Esophagus muscularis mucosa (tissue), 4 donors: Measurements from ENCODE around the gene POU3F3. TPM values are rescaled to one million over a fixed set of nuclear protein-coding genes. Genes with fewer than 3 reads are reported as not detected.

ENCODE experiments used
- DNase-seq: peaks from one replicate; pipeline ENCODE4 v3.0.0-alpha.2; 2017; ENCODE audit errors: extremely low spot score
- H3K27ac ChIP-seq, 4 donors: fragments of 200-600 bp; sonication (generic); replicated peaks in 1 of 4; 1 replicate in 3 of 4; 2 replicates in 1 of 4; pipeline ENCODE4 v1.5.1; 2016 to 2019; ENCODE audit warnings: mild to moderate bottlenecking in 1 of 4
- H3K27me3 ChIP-seq, 4 donors: fragments of 200-600 bp; sonication (generic); one replicate each; pipeline versions ENCODE4 v1.5.1 to v1.6.0; 2016 to 2019
- H3K36me3 ChIP-seq, 4 donors: fragments of 200-600 bp; sonication (generic); one replicate each; pipeline ENCODE4 v1.5.1; 2016 to 2019
- H3K4me1 ChIP-seq, 4 donors: fragments of 200-600 bp; sonication (generic); one replicate each; pipeline ENCODE4 v1.5.1; 2016 to 2019
- H3K4me3 ChIP-seq, 4 donors: fragments of 200-600 bp; sonication (generic); 1 replicate in 2 of 4; 2 replicates in 2 of 4; pipeline ENCODE4 v1.5.1; 2016 to 2019; ENCODE audit warnings: mild to moderate bottlenecking in 4 of 4, moderate library complexity in 1 of 4
- H3K9me3 ChIP-seq, 4 donors: fragments of 200-600 bp; sonication (generic); 1 replicate in 3 of 4; 2 replicates in 1 of 4; pipeline ENCODE4 v1.5.1; 2016 to 2019
- CTCF ChIP-seq, 3 experiments: fragments of 200-600 bp in 2 of 3; fragments of 450-650 bp in 1 of 3; sonication (generic) in 2 of 3; IDR thresholded peaks; one replicate each; pipeline ENCODE4 v1.5.1; 2017 to 2019; ENCODE audit warnings: antibody characterized with exemption in 3 of 3, mild to moderate bottlenecking in 2 of 3, moderate library complexity in 1 of 3
- EP300 ChIP-seq: sonication (generic); formaldehyde crosslinking; IDR thresholded peaks from one replicate; pipeline ENCODE4 v1.6.1; 2017; ENCODE audit warnings: antibody characterized with exemption
- POLR2A ChIP-seq: fragments of 450-650 bp; IDR thresholded peaks from one replicate; pipeline ENCODE4 v1.6.1; 2017; ENCODE audit warnings: antibody characterized with exemption, moderate library complexity, mild to moderate bottlenecking, low read depth
- POLR2AphosphoS5 ChIP-seq, 2 donors: sonication (generic); formaldehyde crosslinking; IDR thresholded peaks; one replicate each; pipeline ENCODE4 v1.6.1; 2017; ENCODE audit warnings: antibody characterized with exemption in 2 of 2
- WGBS: methylation state at CpG from one replicate; pipeline ENCODE4 v1.1.5; 2018; 5-methylcytosine and 5-hydroxymethylcytosine counted together
- intact Hi-C: fragments of 100-400 bp; cut with DNase I; formaldehyde crosslinking; loops from one replicate; pipeline ENCODE4 v1.15.1; 2023
- total RNA-seq, 4 donors: library from RNA; depleted of rRNA; stranded (reverse); fragments of >200 nt; gene quantifications; one replicate each; pipeline versions ENCODE4 v1.1.0 to v1.2.1, GENCODE V29; 2016

The POU3F3 gene
- total RNA-seq, 4 donors from 2014 or later: 0.11 TPM; not detected in 3

- H3K36me3 ChIP-seq: no peaks in the 10 kb centered on the region
Observed at GRCh38 chr2:104840893-104841585, 12.9 kb upstream of the POU3F3 start.

GRCh38 chr2:104841744-104842143 is 12.2 kb upstream of the POU3F3 start:
- TF ChIP-seq CTCF (IDR thresholded peaks at IDR 0.05): no peak
- TF ChIP-seq POLR2AphosphoS5 (IDR thresholded peaks at IDR 0.05): no peak
- TF ChIP-seq EP300: no peak
- TF ChIP-seq POLR2A: no peak
- peaks cover 9 to 42% (median 33%) of the 10 kb centered on the region in 4 donors for H3K4me1 ChIP-seq
- intact Hi-C loops: no loop called here
- WGBS: 74% methylated on average over 2 of the region's 2 CpGs
- no peaks in the 10 kb centered on the region for H3K9me3 ChIP-seq
- no peak overlapping the region for H3K27ac ChIP-seq
- DNase-seq: no peak
- H3K36me3 ChIP-seq: no peaks in the 10 kb centered on the region
- H3K4me3 ChIP-seq: no peak overlapping the region
- peaks cover 0 to 64% (median 46%) of the 10 kb centered on the region in 4 donors for H3K27me3 ChIP-seq

More at GRCh38 chr2:104840893-104841585, 12.9 kb upstream of the POU3F3 start:
- Histone ChIP-seq H3K4me1 (peaks cover 9 to 37% (median 33%) of the 10 kb centered on the region in 4 donors), H3K27ac (no peak overlapping the region), H3K4me3 (no peak overlapping the region), H3K9me3 (no peaks in the 10 kb centered on the region), H3K27me3 (peaks cover 0 to 57% (median 41%) of the 10 kb centered on the region in 4 donors)
- 87% methylated on average over 2 of the region's 2 CpGs for WGBS
- no peak for DNase-seq
- no peak for TF ChIP-seq CTCF (IDR thresholded peaks at IDR 0.05)
- TF ChIP-seq POLR2A: no peak
- no peak for TF ChIP-seq POLR2AphosphoS5 (IDR thresholded peaks at IDR 0.05)
- intact Hi-C loops: no loop called here

GRCh38 chr2:104844807-104845551 is 8.9 kb upstream of the POU3F3 start:
- peak; percentile 75 for DNase-seq
- H3K4me1 ChIP-seq: peaks cover 9 to 42% (median 33%) of the 10 kb centered on the region in 4 donors
- WGBS: 4% methylated on average over 11 of the region's 56 CpGs
- intact Hi-C loops: no loop called here
- no peak for TF ChIP-seq EP300
- H3K9me3 ChIP-seq: no peaks in the 10 kb centered on the region
- H3K4me3 ChIP-seq: peak overlapping the region; percentile 21 to 36 (median 25)
- H3K27ac ChIP-seq: no peak overlapping the region
- H3K36me3 ChIP-seq: no peaks in the 10 kb centered on the region
- peaks cover 0 to 90% (median 64%) of the 10 kb centered on the region in 4 donors for H3K27me3 ChIP-seq

- no peak for DNase-seq
- no peak for TF ChIP-seq EP300
- no peak for TF ChIP-seq CTCF (IDR thresholded peaks at IDR 0.05)
- TF ChIP-seq POLR2AphosphoS5 (IDR thresholded peaks at IDR 0.05): no peak
- TF ChIP-seq POLR2A: no peak
- no peaks in the 10 kb centered on the region for H3K36me3 ChIP-seq
- peaks cover 0 to 95% (median 70%) of the 10 kb centered on the region in 4 donors for H3K27me3 ChIP-seq
- peaks cover 9 to 42% (median 33%) of the 10 kb centered on the region in 4 donors for H3K4me1 ChIP-seq
- H3K4me3 ChIP-seq: no peak overlapping the region
- no peak overlapping the region for H3K27ac ChIP-seq
- WGBS: 9% methylated on average over 13 of the region's 13 CpGs
- intact Hi-C loops: no loop called here
- H3K9me3 ChIP-seq: no peaks in the 10 kb centered on the region
Observed at GRCh38 chr2:104845552-104845931, 8.4 kb upstream of the POU3F3 start.

GRCh38 chr2:104845946-104846785 is 7.7 kb upstream of the POU3F3 start:
- H3K36me3 ChIP-seq: no peaks in the 10 kb centered on the region
- no peak overlapping the region for H3K27ac ChIP-seq
- no peak overlapping the region for H3K4me3 ChIP-seq
- 7% methylated on average over 16 of the region's 16 CpGs for WGBS
- TF ChIP-seq POLR2AphosphoS5 (IDR thresholded peaks at IDR 0.05) (no peak), POLR2A (no peak), EP300 (no peak), CTCF (IDR thresholded peaks at IDR 0.05) (no peak)
- peaks cover 9 to 42% (median 33%) of the 10 kb centered on the region in 4 donors for H3K4me1 ChIP-seq
- DNase-seq: no peak
- H3K9me3 ChIP-seq: no peaks in the 10 kb centered on the region
- intact Hi-C loops: no loop called here
- H3K27me3 ChIP-seq: peaks cover 0 to 99% (median 76%) of the 10 kb centered on the region in 4 donors
